ENCODE measurements around the gene PGLYRP1. TPM values are rescaled to one million over a fixed set of nuclear protein-coding genes. Genes with fewer than 3 reads are reported as not detected.
A peak's percentile ranks its signal among the peaks of the same experiment; 100 is the strongest.

PGLYRP1 gene
- total and polyA plus RNA-seq, 2 experiments from 2014 or later, result not detected

DNA sequence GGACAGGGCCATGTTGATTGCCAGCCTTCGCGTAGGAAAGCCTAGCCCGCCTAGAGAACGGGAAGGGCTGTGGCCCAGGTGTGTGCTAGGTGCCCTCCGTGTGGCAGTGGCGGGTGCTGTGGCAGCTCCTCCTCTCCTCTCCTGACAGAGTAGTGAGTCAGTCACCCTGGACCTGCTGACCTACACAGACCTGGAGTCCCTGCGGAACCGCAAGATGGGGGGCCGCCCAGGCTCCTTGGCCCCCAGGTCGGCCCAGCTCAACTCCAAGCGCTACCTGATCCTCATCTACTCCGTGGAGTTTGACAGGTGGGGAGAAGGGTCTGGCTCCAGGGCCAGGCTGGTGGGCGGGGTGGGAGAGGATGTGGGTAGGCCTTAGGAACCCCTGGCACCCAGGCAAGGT is 16.4 kb downstream of the PGLYRP1 start:
- 96 to 99% methylated on average over 13 of the region's 13 CpGs for WGBS, 2 experiments (ENCODE audit: low coverage in 1 of 2, low lambda C conversion rate in 2 of 2, missing lambda C conversion rate in 2 of 2)

DNA sequence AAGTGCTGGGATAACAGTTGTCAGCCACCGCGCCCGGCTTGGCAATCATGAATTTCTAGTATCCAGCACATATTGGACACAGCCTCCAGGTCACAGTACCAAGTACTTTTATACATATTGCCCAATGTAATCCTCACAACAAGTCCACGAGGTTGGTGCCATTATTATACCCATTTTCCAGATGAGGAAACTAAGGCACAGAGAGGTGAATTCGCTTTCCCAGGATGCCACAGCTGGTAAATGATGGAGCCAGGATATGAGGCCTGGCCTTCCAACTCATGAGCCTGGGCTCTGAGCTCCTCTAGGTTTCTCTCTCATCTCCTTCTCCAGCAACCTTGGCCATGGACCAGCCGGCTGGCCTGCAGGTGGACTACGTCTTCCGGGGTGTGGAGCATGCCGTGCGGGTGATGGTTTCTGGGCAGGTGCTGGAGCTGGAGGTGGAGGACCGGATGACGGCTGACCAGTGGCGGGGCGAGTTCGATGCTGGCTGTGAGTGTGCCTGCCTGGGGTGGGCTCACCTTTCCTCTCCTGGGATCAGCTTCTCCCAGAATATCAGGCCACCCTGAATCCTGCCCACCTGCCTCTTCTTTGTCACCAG is 20.1 kb downstream of the PGLYRP1 start:
- Histone ChIP-seq H3K36me3 (ENCODE audit: low read depth) (no peaks in the 10 kb centered on the region), H3K4me1 (ENCODE audit: insufficient read depth) (no peaks in the 10 kb centered on the region), H4K20me1 (ENCODE audit: insufficient read depth) (no peaks in the 10 kb centered on the region), H3K9ac (no peak overlapping the region), H2AFZ (no peak overlapping the region), H3K27me3 (replicated peaks; ENCODE audit: insufficient read depth) (no peaks in the 10 kb centered on the region), H3F3A (ENCODE audit: insufficient read depth) (no peaks in the 10 kb centered on the region), H3K9me2 (ENCODE audit: insufficient read depth) (no peaks in the 10 kb centered on the region), H3K4me3 (no peak overlapping the region), H3K79me2 (ENCODE audit: insufficient read depth) (no peaks in the 10 kb centered on the region; the same call in 1 of the 2 replicates), H3K9me3 (ENCODE audit: low read depth) (no peaks in the 10 kb centered on the region), H3K4me2 (ENCODE audit: unreplicated experiment) (no peak overlapping the region), H3K27ac (no peak overlapping the region)
- DNase-seq, result no peak
- 92 to 93% methylated on average over 15 of the region's 15 CpGs for WGBS, 2 experiments (ENCODE audit: low coverage in 1 of 2, low lambda C conversion rate in 2 of 2, missing lambda C conversion rate in 2 of 2)
- in situ Hi-C loops (cut with MboI), result no loop called here
- TF ChIP-seq EZH2phosphoT487 (IDR thresholded peaks at IDR 0.05; ENCODE audit: insufficient read depth, low read depth) (no peak), EZH2 (IDR thresholded peaks at IDR 0.05; ENCODE audit: insufficient read depth, poor library complexity, severe bottlenecking) (no peak)

More for the DNA sequence above, 16.4 kb downstream of the PGLYRP1 start:
- no peak for TF ChIP-seq EZH2 (IDR thresholded peaks at IDR 0.05; ENCODE audit: insufficient read depth, poor library complexity, severe bottlenecking)
- no peak for TF ChIP-seq EZH2phosphoT487 (IDR thresholded peaks at IDR 0.05; ENCODE audit: insufficient read depth, low read depth)
- H3K9ac ChIP-seq, result no peak overlapping the region
- no peaks in the 10 kb centered on the region for H3K9me3 ChIP-seq (ENCODE audit: low read depth)
- H3K27ac ChIP-seq, result no peak overlapping the region
- in situ Hi-C loops (cut with MboI), result no loop called here
- H3K79me2 ChIP-seq (ENCODE audit: insufficient read depth), result no peaks in the 10 kb centered on the region
- H3K9me2 ChIP-seq (ENCODE audit: insufficient read depth), result no peaks in the 10 kb centered on the region
- no peaks in the 10 kb centered on the region for H3K4me1 ChIP-seq (ENCODE audit: insufficient read depth)
- DNase-seq, result no peak
- no peaks in the 10 kb centered on the region for H3F3A ChIP-seq (ENCODE audit: insufficient read depth)
- H2AFZ ChIP-seq, result no peak overlapping the region
- no peaks in the 10 kb centered on the region for H3K36me3 ChIP-seq (ENCODE audit: low read depth)
- H4K20me1 ChIP-seq (ENCODE audit: insufficient read depth), result no peaks in the 10 kb centered on the region
- H3K4me2 ChIP-seq (ENCODE audit: unreplicated experiment), result no peak overlapping the region
- no peak overlapping the region for H3K4me3 ChIP-seq
- H3K27me3 ChIP-seq (replicated peaks; ENCODE audit: insufficient read depth), result no peaks in the 10 kb centered on the region

DNA sequence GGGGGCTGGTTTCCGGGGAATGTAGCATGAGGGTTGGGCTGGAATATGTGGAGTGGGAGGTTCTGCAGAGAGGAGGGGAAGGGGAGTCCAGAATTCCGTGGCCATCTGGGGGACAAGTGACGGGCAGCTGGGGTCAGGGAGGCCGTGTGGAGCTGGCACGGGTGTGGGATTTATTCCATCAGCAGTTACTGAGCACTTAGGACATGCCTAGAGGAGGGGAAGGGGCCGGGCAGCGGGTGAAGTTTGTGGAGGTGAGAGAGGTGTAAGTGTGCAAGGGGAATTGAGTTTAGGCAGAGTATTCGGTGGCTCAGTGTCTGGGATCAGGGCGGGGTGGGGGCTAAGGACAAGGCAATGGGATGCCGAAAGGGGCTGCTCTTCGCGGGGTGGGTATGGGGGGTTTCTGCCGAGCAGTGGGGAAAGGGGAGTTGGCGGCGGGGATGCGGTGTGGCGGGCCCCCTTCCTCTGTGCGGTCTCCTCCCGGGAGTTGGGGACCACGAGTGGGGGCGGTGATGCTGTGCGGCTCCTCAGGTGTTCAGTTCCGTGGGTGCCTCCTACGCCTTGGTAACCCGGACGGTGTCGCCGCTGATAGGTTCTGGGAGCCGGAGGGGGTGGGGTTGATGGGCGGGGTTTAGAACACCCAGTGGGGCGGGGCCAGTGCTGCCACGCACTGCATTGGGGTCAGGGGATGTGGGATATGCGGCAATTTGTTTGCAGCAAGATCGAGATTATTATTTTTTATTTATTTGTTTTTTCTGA is 22.2 kb downstream of the PGLYRP1 start:
- H3K4me1 ChIP-seq (ENCODE audit: insufficient read depth), result peaks cover 4% of the 10 kb centered on the region; the same call in 1 of the 2 replicates
- WGBS, 2 experiments (ENCODE audit: low coverage in 1 of 2, low lambda C conversion rate in 2 of 2, missing lambda C conversion rate in 2 of 2), result 8 to 21% methylated on average over 22 to 33 of the region's 34 CpGs
- no peak overlapping the region for H3K9ac ChIP-seq
- peak overlapping the region; percentile 32 for H3K4me2 ChIP-seq (ENCODE audit: unreplicated experiment)
- H2AFZ ChIP-seq, result no peak overlapping the region
- H3K79me2 ChIP-seq (ENCODE audit: insufficient read depth), result peaks cover 10% of the 10 kb centered on the region
- H3K9me2 ChIP-seq (ENCODE audit: insufficient read depth), result no peaks in the 10 kb centered on the region
- no peaks in the 10 kb centered on the region for H3K27me3 ChIP-seq (replicated peaks; ENCODE audit: insufficient read depth)
- no peaks in the 10 kb centered on the region for H3F3A ChIP-seq (ENCODE audit: insufficient read depth)
- no peaks in the 10 kb centered on the region for H4K20me1 ChIP-seq (ENCODE audit: insufficient read depth)
- peak; percentile 22 for DNase-seq
- no peaks in the 10 kb centered on the region for H3K36me3 ChIP-seq (ENCODE audit: low read depth)
- no peak for TF ChIP-seq EZH2 (IDR thresholded peaks at IDR 0.05; ENCODE audit: insufficient read depth, poor library complexity, severe bottlenecking)
- TF ChIP-seq EZH2phosphoT487 (IDR thresholded peaks at IDR 0.05; ENCODE audit: insufficient read depth, low read depth), result no peak
- H3K4me3 ChIP-seq, result no peak overlapping the region
- H3K27ac ChIP-seq, result no peak overlapping the region
- no peaks in the 10 kb centered on the region for H3K9me3 ChIP-seq (ENCODE audit: low read depth)
- in situ Hi-C loops (cut with MboI), result no loop called here

DNA sequence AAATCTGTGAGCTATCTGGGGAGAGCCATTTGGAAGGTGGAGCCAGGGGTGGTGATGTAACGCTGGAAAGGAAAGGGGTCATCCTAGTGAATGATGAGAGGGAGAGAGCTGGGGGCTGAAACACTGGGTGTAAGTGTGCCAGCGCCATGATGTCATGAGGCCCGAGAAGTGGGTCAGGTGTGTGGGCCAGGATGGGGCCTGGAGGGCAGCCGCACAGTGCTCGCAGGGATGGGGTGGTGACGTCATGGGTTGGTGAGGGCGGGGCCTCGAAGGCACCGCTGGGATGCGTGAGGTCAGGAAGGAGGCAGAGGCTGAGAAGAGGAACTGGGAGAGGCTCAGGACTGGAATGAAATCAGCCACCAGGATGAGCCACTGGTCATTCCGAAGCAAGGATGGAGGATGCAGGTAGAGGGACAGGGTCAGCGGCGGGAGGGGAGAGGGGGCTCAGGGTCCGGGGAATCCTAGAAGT is 23.2 kb downstream of the PGLYRP1 start:
- no peak overlapping the region for H3K4me3 ChIP-seq
- H3K27ac ChIP-seq, result no peak overlapping the region
- H3K36me3 ChIP-seq (ENCODE audit: low read depth), result no peaks in the 10 kb centered on the region
- H3K9ac ChIP-seq, result no peak overlapping the region
- 31 to 32% methylated on average over 12 to 14 of the region's 14 CpGs for WGBS, 2 experiments (ENCODE audit: low coverage in 1 of 2, low lambda C conversion rate in 2 of 2, missing lambda C conversion rate in 2 of 2)
- no peak overlapping the region for H3K4me2 ChIP-seq (ENCODE audit: unreplicated experiment)
- H3K9me3 ChIP-seq (ENCODE audit: low read depth), result no peaks in the 10 kb centered on the region
- DNase-seq, result peak; percentile 55
- in situ Hi-C loops (cut with MboI), result no loop called here
- H3K27me3 ChIP-seq (replicated peaks; ENCODE audit: insufficient read depth), result no peaks in the 10 kb centered on the region
- no peaks in the 10 kb centered on the region for H3F3A ChIP-seq (ENCODE audit: insufficient read depth)
- TF ChIP-seq EZH2phosphoT487 (IDR thresholded peaks at IDR 0.05; ENCODE audit: insufficient read depth, low read depth) (no peak), EZH2 (IDR thresholded peaks at IDR 0.05; ENCODE audit: insufficient read depth, poor library complexity, severe bottlenecking) (no peak)
- no peak overlapping the region for H2AFZ ChIP-seq
- peaks cover 11% of the 10 kb centered on the region for H3K79me2 ChIP-seq (ENCODE audit: insufficient read depth)
- H3K9me2 ChIP-seq (ENCODE audit: insufficient read depth), result no peaks in the 10 kb centered on the region
- no peaks in the 10 kb centered on the region for H4K20me1 ChIP-seq (ENCODE audit: insufficient read depth)
- peaks cover 4% of the 10 kb centered on the region; the same call in 1 of the 2 replicates for H3K4me1 ChIP-seq (ENCODE audit: insufficient read depth)

Measured in GM23248 (cell line).